ENCODE measurements around the gene PELO.

PELO gene

GRCh38 chr5:52807723-52808122 lies 20.0 kb downstream of the PELO start (continued):
- TF ChIP-seq ZNF645 (tag by site-specific recombination; IDR thresholded peaks at IDR 0.05), result no peak
- TF ChIP-seq REPIN1 (tag by site-specific recombination; IDR thresholded peaks at IDR 0.05; ENCODE audit: low read depth), result no peak
- TF ChIP-seq GLIS1 (tag by site-specific recombination; IDR thresholded peaks at IDR 0.05), result 0 out of 2 replicates have a peak, but pooled peaks have one; percentile 16
- TF ChIP-seq ZNF510 (tag by site-specific recombination; IDR thresholded peaks at IDR 0.05; ENCODE audit: insufficient replicate concordance), result no peak
- TF ChIP-seq PBX3 (CRISPR knock-in tag; IDR thresholded peaks at IDR 0.05), result no peak
- peak; percentile 78 for TF ChIP-seq OSR2 (tag by site-specific recombination; IDR thresholded peaks at IDR 0.05)
- TF ChIP-seq ZNF132 (tag by site-specific recombination; IDR thresholded peaks at IDR 0.05; ENCODE audit: borderline replicate concordance), result no peak
- TF ChIP-seq KLF10 (tag by site-specific recombination; IDR thresholded peaks at IDR 0.05), result no peak
- peak; percentile 52; the same call in 1 of the 2 replicates for TF ChIP-seq ZBTB44 (tag by site-specific recombination; IDR thresholded peaks at IDR 0.05)
- TF ChIP-seq ZSCAN18 (tag by site-specific recombination; IDR thresholded peaks at IDR 0.05), result no peak
- TF ChIP-seq IKZF3 (tag by site-specific recombination; IDR thresholded peaks at IDR 0.05), result peak; percentile 36; the same call in 1 of the 2 replicates
- TF ChIP-seq SP2 (tag by site-specific recombination; IDR thresholded peaks at IDR 0.05), result no peak
- TF ChIP-seq ZNF544 (tag by site-specific recombination; IDR thresholded peaks at IDR 0.05), result no peak
- TF ChIP-seq ZNF670 (tag by site-specific recombination; IDR thresholded peaks at IDR 0.05; ENCODE audit: low read depth), result no peak
- no peak for TF ChIP-seq ZNF623 (tag by site-specific recombination; IDR thresholded peaks at IDR 0.05)
- TF ChIP-seq ZNF362 (tag by site-specific recombination; IDR thresholded peaks at IDR 0.05), result no peak
- TF ChIP-seq YY1 (tag by site-specific recombination; IDR thresholded peaks at IDR 0.05), result no peak
- no peak for TF ChIP-seq ZNF585B (tag by site-specific recombination; IDR thresholded peaks at IDR 0.05)
- no peak for TF ChIP-seq ZNF16 (tag by site-specific recombination; IDR thresholded peaks at IDR 0.05; ENCODE audit: low read depth)
- TF ChIP-seq KLF8 (tag by site-specific recombination; IDR thresholded peaks at IDR 0.05), result no peak
- no peak for TF ChIP-seq ZXDB (tag by site-specific recombination; IDR thresholded peaks at IDR 0.05)
- TF ChIP-seq TCF7L2 (IDR thresholded peaks at IDR 0.05; ENCODE audit: borderline replicate concordance, low read depth, low read length), result no peak
- TF ChIP-seq ZNF555 (tag by site-specific recombination; conservative IDR thresholded peaks at IDR 0.05), result no peak
- TF ChIP-seq ZBTB10 (tag by site-specific recombination; IDR thresholded peaks at IDR 0.05), result no peak
- no peak for TF ChIP-seq ZNF624 (tag by site-specific recombination; IDR thresholded peaks at IDR 0.05)
- TF ChIP-seq SP7 (tag by site-specific recombination; IDR thresholded peaks at IDR 0.05), result peak; percentile 82
- no peak for TF ChIP-seq KLF1 (tag by site-specific recombination; IDR thresholded peaks at IDR 0.05)
- no peak for TF ChIP-seq SP3 (tag by site-specific recombination; IDR thresholded peaks at IDR 0.05)
- no peak for TF ChIP-seq ZNF24 (tag by site-specific recombination; IDR thresholded peaks at IDR 0.05)
- no peak for TF ChIP-seq KLF17 (tag by site-specific recombination; IDR thresholded peaks at IDR 0.05)
- no peak for TF ChIP-seq OVOL3 (tag by site-specific recombination; IDR thresholded peaks at IDR 0.05)
- TF ChIP-seq KLF9 (tag by site-specific recombination; IDR thresholded peaks at IDR 0.05; ENCODE audit: low read depth), result no peak
- TF ChIP-seq ZNF792 (tag by site-specific recombination; IDR thresholded peaks at IDR 0.05), result no peak

Measured in HEK293 (cell line).